ENCODE results near the gene CPLX1.
"Not testable (repeated sequence)": the region's sequence is repeated elsewhere in the genome, so short reads cannot be mapped to it uniquely, and the experiment has no call there.

CPLX1 gene

GRCh38 chr4:791898-792625 lies 33.9 kb downstream of the CPLX1 start:
- no peak for DNase-seq (ENCODE audit: low read depth)

GRCh38 chr4:791252-791897 lies 34.6 kb downstream of the CPLX1 start:
- DNase-seq (ENCODE audit: low read depth), result no peak

GRCh38 chr4:790466-790820 lies 35.5 kb downstream of the CPLX1 start:
- no peak for DNase-seq (ENCODE audit: low read depth)

- DNase-seq (ENCODE audit: low read depth), result no peak
Measured at GRCh38 chr4:789571-790465, 36.1 kb downstream of the CPLX1 start.

GRCh38 chr4:788636-789297 lies 37.2 kb downstream of the CPLX1 start:
- no peak for DNase-seq (ENCODE audit: low read depth)

GRCh38 chr4:788006-788635 lies 37.8 kb downstream of the CPLX1 start:
- no peak for DNase-seq (ENCODE audit: low read depth)

- no peak for DNase-seq (ENCODE audit: low read depth)
Measured at GRCh38 chr4:787561-787981, 38.4 kb downstream of the CPLX1 start.

GRCh38 chr4:786861-787300 lies 39.0 kb downstream of the CPLX1 start:
- no peak for DNase-seq (ENCODE audit: low read depth)

GRCh38 chr4:786074-786741 lies 39.7 kb downstream of the CPLX1 start:
- DNase-seq (ENCODE audit: low read depth), result no peak

- no peak for DNase-seq (ENCODE audit: low read depth)
Measured at GRCh38 chr4:785332-786073, 40.4 kb downstream of the CPLX1 start.

- no peak for DNase-seq (ENCODE audit: low read depth)
Measured at GRCh38 chr4:784401-785331, 41.3 kb downstream of the CPLX1 start.

- peak; percentile 95 for DNase-seq (ENCODE audit: low read depth)
Measured at GRCh38 chr4:781493-782216, 44.3 kb downstream of the CPLX1 start.

GRCh38 chr4:780716-781492 lies 45.0 kb downstream of the CPLX1 start:
- DNase-seq (ENCODE audit: low read depth), result no peak

GRCh38 chr4:780255-780654 lies 45.7 kb downstream of the CPLX1 start:
- DNase-seq (ENCODE audit: low read depth), result not testable (repeated sequence)

GRCh38 chr4:779555-779954 lies 46.4 kb downstream of the CPLX1 start:
- DNase-seq (ENCODE audit: low read depth), result no peak

GRCh38 chr4:777520-778262 lies 48.2 kb downstream of the CPLX1 start:
- no peak for DNase-seq (ENCODE audit: low read depth)

Measured in GM04503 (cell line).